Hepatocyte (in vitro differentiated cells): Measurements from ENCODE around the gene SLC6A12. TPM values are rescaled to one million over a fixed set of nuclear protein-coding genes. Genes with fewer than 3 reads are reported as not detected.
A peak's percentile ranks its signal among the peaks of the same experiment; 100 is the strongest.

ENCODE experiments used
- DNase-seq: peaks from one replicate; pipeline ENCODE4 v3.0.0-alpha.2; 2016; ENCODE audit warnings: low spot score
- H2AFZ ChIP-seq: fragments of 200-600 bp; sonication (generic); 2 replicates; pipeline ENCODE4 v1.6.0; 2016; ENCODE audit warnings: antibody characterized with exemption, mild to moderate bottlenecking
- H3K27ac ChIP-seq: fragments of 200-600 bp; sonication (generic); 2 replicates; pipeline ENCODE4 v1.5.1; 2016; ENCODE audit warnings: mild to moderate bottlenecking
- H3K27me3 ChIP-seq: fragments of 200-600 bp; sonication (generic); 2 replicates; pipeline ENCODE4 v1.6.1; 2016
- H3K36me3 ChIP-seq: fragments of 200-600 bp; sonication (generic); replicated peaks from 2 replicates; pipeline ENCODE4 v1.5.1; 2016; ENCODE audit warnings: low read depth; ENCODE audit not compliant: insufficient read depth
- H3K4me1 ChIP-seq: fragments of 200-600 bp; sonication (generic); 2 replicates; pipeline ENCODE4 v1.5.1; 2016; ENCODE audit warnings: mild to moderate bottlenecking, moderate library complexity; ENCODE audit not compliant: insufficient read depth
- H3K4me2 ChIP-seq: fragments of 200-600 bp; sonication (generic); 2 replicates; pipeline ENCODE4 v1.6.0; 2016
- H3K4me3 ChIP-seq: fragments of 200-600 bp; sonication (generic); 2 replicates; pipeline ENCODE4 v1.5.1; 2016; ENCODE audit warnings: mild to moderate bottlenecking
- H3K79me2 ChIP-seq: fragments of 200-600 bp; sonication (generic); 2 replicates; pipeline ENCODE4 v1.6.0; 2017; ENCODE audit warnings: mild to moderate bottlenecking
- H3K9me2 ChIP-seq: fragments of 200-600 bp; sonication (generic); replicated peaks from 2 replicates; pipeline ENCODE4 v1.6.0; 2017; ENCODE audit warnings: mild to moderate bottlenecking; ENCODE audit not compliant: insufficient read depth
- H3K9me3 ChIP-seq: fragments of 200-600 bp; sonication (generic); 2 replicates; pipeline ENCODE4 v1.5.1; 2016; ENCODE audit warnings: low read depth, mild to moderate bottlenecking
- H4K20me1 ChIP-seq: fragments of 200-600 bp; sonication (generic); 2 replicates; pipeline ENCODE4 v1.6.0; 2016; ENCODE audit warnings: mild to moderate bottlenecking; ENCODE audit not compliant: insufficient read depth, poor library complexity, severe bottlenecking
- EZH2 ChIP-seq: fragments of 200-600 bp; sonication (generic); IDR thresholded peaks from 2 replicates; pipeline ENCODE4 v1.6.1; 2016; ENCODE audit warnings: antibody characterized with exemption, mild to moderate bottlenecking, borderline replicate concordance
- EZH2phosphoT487 ChIP-seq: fragments of 200-600 bp; sonication (generic); IDR thresholded peaks from one replicate; pipeline ENCODE4 v1.6.1; 2018; ENCODE audit warnings: antibody characterized with exemption, mild to moderate bottlenecking, low read depth, moderate library complexity; ENCODE audit not compliant: unreplicated experiment, severe bottlenecking
- WGBS: methylation state at CpG from one replicate; pipeline ENCODE4 v1.1.6; 2016; ENCODE audit warnings: low lambda C conversion rate; ENCODE audit errors: missing lambda C conversion rate; 5-methylcytosine and 5-hydroxymethylcytosine counted together
- polyA plus RNA-seq: library from polyadenylated mRNA; unstranded; fragments of >200 nt; fragmentation: Nextera tagmentation; extraction: Ambion mirVana; gene quantifications from 2 replicates; pipeline ENCODE4 v1.2.1, GENCODE V29; 2016
- total RNA-seq: library from RNA; depleted of rRNA; stranded (reverse); fragments of >200 nt; gene quantifications from 2 replicates; pipeline ENCODE4 v1.2.3, GENCODE V29; 2014
- TF ChIP-seq, protein P1 (sequence below): fragments of 200-600 bp; sonication (generic); IDR thresholded peaks from 2 replicates; pipeline ENCODE4 v1.5.1; 2016; ENCODE audit warnings: antibody characterized with exemption, mild to moderate bottlenecking; ENCODE audit not compliant: poor library complexity

The SLC6A12 gene
- total and polyA plus RNA-seq, 2 experiments from 2014 or later = 6.1 to 7.9 TPM

DNA sequence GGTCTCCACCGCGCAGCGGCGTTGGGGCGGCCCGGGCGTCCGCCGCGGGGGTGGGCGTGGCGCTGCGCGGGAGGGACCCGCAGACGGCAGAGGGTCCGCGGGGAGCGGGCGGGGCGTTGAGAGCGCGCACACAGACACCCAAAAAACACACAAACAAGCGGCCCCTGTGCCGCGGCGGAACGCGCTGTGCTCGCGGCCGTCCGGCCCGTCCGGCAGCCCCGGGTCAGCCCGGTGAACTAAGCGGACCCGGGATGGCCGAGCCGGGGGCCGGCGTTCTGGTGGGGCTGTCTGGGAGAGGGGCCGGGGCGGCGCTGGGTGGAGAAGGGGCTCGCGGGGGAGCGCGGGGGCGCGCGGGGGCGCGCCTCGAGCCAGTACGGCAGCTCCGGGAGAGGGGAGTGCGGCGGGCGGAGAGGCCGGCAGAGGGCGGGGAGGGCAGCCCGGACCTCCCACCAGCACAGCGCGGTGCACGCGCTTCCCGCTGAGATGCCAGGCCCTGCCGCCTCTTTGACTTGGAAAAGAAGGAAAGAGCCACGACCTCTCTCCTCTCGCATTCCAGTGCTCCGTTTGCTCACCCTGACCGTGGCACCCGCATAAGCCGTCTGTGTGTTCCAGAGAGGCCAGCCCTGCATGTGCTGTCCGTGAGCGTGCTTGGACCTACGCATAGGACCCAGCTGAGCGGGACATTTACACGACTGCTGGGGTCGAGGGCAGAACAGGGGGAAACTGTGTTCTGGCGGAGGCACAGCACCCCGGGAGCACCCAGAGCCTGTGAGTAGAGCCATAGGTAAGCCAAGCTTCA lies 10.3 kb downstream of the SLC6A12 start:
- no peaks in the 10 kb centered on the region for H3K9me3 ChIP-seq
- peaks cover 13% of the 10 kb centered on the region for H3K4me1 ChIP-seq
- H2AFZ ChIP-seq = peak overlapping the region; percentile 94
- DNase-seq = peak; percentile 71
- H3K4me2 ChIP-seq = peak overlapping the region; percentile 97
- H3K36me3 ChIP-seq = no peaks in the 10 kb centered on the region
- H3K9me2 ChIP-seq = no peaks in the 10 kb centered on the region
- WGBS = 3% methylated on average over 55 of the region's 84 CpGs
- no peaks in the 10 kb centered on the region for H4K20me1 ChIP-seq
- H3K27ac ChIP-seq = no peak overlapping the region
- peaks cover 14% of the 10 kb centered on the region for H3K27me3 ChIP-seq
- TF ChIP-seq EZH2 = no peak
- peak overlapping the region; percentile 44 for H3K4me3 ChIP-seq
- no peaks in the 10 kb centered on the region for H3K79me2 ChIP-seq

DNA sequence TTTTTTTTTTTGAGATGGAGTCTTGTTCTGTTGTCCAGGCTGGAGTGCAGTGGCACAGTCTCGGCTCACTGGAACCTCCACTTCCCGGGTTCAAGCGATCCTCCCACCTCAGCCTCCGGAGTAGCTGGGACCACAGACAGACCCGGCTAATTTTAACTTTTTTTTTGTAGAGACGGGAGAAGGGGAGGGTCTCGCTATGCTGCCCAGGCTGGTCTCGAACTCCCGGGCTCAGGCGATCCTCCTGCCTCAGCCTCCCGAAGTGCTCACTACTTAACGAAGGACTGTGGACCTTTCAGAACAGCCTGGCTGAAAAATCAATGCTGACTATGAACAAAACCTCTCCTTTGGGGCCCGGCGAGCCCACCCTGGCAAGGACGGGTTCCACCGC lies 10.9 kb downstream of the SLC6A12 start:
- Histone ChIP-seq H3K9me3 (no peaks in the 10 kb centered on the region), H3K79me2 (no peaks in the 10 kb centered on the region), H3K27me3 (peaks cover 14% of the 10 kb centered on the region), H2AFZ (peak overlapping the region; percentile 94), H3K36me3 (no peaks in the 10 kb centered on the region), H4K20me1 (no peaks in the 10 kb centered on the region), H3K27ac (no peak overlapping the region), H3K4me1 (peaks cover 13% of the 10 kb centered on the region), H3K9me2 (no peaks in the 10 kb centered on the region), H3K4me3 (peak overlapping the region; percentile 44), H3K4me2 (peak overlapping the region; percentile 97)
- TF ChIP-seq EZH2 = no peak
- TF ChIP-seq, protein P1, sequence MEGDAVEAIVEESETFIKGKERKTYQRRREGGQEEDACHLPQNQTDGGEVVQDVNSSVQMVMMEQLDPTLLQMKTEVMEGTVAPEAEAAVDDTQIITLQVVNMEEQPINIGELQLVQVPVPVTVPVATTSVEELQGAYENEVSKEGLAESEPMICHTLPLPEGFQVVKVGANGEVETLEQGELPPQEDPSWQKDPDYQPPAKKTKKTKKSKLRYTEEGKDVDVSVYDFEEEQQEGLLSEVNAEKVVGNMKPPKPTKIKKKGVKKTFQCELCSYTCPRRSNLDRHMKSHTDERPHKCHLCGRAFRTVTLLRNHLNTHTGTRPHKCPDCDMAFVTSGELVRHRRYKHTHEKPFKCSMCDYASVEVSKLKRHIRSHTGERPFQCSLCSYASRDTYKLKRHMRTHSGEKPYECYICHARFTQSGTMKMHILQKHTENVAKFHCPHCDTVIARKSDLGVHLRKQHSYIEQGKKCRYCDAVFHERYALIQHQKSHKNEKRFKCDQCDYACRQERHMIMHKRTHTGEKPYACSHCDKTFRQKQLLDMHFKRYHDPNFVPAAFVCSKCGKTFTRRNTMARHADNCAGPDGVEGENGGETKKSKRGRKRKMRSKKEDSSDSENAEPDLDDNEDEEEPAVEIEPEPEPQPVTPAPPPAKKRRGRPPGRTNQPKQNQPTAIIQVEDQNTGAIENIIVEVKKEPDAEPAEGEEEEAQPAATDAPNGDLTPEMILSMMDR = no peak
- TF ChIP-seq EZH2phosphoT487 = no peak
- DNase-seq = no peak
- 48% methylated on average over 15 of the region's 16 CpGs for WGBS

DNA sequence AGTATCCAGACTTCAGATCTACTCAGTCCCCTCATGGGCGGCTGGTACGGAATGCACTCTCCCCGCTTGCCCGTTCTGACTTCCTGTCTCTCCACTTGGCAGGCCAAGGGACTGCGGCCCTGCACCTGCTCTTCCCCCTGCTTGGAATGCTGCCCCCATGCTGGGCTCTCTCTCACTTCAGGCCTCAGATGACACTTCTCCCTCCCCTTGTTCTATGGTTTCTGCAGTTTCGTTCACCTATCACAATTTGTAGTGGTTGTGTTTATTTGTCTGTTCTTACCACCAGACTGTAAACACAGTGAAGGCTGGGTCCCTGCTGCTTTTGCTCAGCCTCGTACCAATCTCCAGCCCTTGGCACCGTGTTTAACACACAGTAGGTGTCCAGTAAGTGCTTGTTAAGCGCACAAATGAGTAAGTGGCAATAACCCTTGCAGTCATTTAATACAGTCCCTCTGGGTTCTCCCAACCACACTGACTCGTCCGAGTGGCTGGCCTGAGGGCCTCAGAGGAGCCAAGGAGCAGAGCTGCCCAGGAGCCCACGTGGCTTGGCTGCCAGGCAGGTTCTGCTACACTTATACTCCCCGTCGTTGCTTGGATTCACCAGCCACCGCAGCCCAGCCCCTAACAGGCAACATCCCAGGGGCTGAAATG lies 11.8 kb downstream of the SLC6A12 start:
- Histone ChIP-seq H3K4me3 (no peak overlapping the region), H3K9me3 (no peaks in the 10 kb centered on the region), H3K79me2 (no peaks in the 10 kb centered on the region), H3K4me2 (no peak overlapping the region), H3K9me2 (no peaks in the 10 kb centered on the region), H2AFZ (no peak overlapping the region), H3K27me3 (peaks cover 14% of the 10 kb centered on the region), H3K4me1 (peaks cover 13% of the 10 kb centered on the region), H3K27ac (no peak overlapping the region), H3K36me3 (no peaks in the 10 kb centered on the region), H4K20me1 (no peaks in the 10 kb centered on the region)
- WGBS = 39% methylated on average over 15 of the region's 15 CpGs
- TF ChIP-seq EZH2 (no peak), EZH2phosphoT487 (no peak)
- TF ChIP-seq, protein P1 = no peak
- DNase-seq = no peak

DNA sequence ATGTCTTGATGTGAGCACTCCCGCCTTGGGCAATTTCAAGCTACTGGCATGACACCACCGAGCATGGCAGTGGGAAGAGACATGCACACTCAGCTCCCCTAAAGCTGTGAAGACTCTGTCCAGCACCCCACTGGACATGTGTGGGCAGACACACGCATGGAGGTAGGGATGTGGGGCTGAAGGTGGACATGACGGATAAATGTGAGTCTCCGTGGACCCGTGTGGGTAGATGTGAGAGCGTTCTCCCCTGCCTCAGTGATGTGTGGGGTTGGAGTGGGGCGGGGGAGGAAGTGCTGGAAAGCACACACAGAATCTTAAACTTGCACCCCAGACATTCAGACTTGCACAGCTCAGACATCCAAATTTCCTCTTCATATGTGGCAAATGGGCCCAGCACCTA lies 12.6 kb downstream of the SLC6A12 start:
- Histone ChIP-seq H3K27me3 (peaks cover 14% of the 10 kb centered on the region), H3K79me2 (no peaks in the 10 kb centered on the region), H3K4me2 (no peak overlapping the region), H4K20me1 (no peaks in the 10 kb centered on the region), H2AFZ (no peak overlapping the region), H3K27ac (no peak overlapping the region), H3K9me3 (no peaks in the 10 kb centered on the region), H3K36me3 (no peaks in the 10 kb centered on the region), H3K9me2 (no peaks in the 10 kb centered on the region), H3K4me1 (peaks cover 13% of the 10 kb centered on the region), H3K4me3 (no peak overlapping the region)
- TF ChIP-seq EZH2phosphoT487 (no peak), EZH2 (no peak)
- TF ChIP-seq, protein P1 = no peak
- 93% methylated on average over 8 of the region's 8 CpGs for WGBS
- no peak for DNase-seq
